ENCODE data around the gene FBXW12.

FBXW12 gene

GRCh38 chr3:48407542-48408099 is 35.6 kb downstream of the FBXW12 start:
- no peak for DNase-seq (ENCODE audit: low read depth, low spot score)

DNA sequence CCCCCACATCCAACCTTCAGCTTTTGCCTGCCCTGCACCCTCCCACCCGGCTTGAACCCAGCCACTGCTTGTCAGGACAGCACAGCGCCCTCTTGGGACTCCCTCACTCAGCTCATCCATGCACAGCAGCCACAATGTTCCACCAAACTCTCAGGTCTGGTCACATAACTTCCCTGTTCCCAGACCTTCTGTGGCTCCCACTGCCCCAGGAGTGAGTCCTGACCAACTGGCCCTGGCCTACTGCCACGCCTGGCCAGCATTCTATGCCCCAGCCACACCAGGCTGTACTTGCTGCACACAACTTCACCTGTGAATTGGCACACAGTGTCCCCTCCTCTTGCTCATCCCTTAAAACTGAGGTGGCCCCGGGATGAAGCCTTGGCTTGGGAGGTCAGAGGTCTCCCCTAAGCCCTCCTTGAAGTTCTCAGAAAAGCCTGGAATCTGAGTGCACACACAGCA is 36.8 kb downstream of the FBXW12 start:
- DNase-seq (ENCODE audit: low read depth, low spot score) = no peak

DNA sequence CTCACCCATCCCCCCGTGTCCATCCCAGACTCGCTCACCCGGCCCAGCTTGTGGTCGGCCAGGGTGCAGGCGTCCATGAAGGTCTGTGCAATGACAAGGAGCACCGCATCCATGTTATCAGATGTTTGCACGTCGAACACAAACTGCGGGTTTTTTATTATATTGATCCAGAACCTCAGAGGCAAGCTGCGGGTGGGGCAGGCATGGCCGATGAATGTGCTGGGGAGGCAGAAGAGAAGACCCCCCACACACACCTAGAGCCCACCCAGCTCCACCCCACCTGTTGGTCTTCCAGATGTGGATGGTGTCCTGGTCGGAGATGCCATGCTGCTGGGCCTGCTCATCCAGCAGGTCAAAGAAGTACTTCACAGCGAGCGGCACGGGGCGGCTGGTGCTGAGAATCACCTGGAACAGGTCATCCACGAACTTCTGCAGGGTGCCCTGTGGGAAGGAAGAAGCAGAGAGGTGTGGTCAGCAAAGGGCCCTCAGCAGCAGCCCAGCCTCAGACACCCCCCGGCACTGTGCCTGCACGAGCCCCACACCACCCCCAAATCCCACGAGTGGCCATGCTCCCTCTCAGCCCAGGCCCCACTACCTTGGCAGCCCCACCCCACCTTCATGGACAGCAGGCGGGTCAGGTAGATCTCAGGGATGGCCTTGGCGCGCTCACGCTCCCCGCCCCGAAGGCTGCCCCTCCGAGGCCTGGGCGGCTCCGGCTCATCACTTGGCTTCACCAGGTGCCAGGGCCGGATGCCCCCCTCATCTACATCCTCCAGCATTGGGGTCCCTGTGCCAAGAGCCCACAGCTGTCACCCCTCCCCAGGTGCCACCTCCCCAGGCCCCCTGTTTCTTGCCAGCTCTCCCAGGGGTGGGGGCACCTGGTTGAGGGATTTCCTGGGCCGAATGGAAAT is 37.5 kb downstream of the FBXW12 start:
- no peak for DNase-seq (ENCODE audit: low read depth, low spot score)

DNA sequence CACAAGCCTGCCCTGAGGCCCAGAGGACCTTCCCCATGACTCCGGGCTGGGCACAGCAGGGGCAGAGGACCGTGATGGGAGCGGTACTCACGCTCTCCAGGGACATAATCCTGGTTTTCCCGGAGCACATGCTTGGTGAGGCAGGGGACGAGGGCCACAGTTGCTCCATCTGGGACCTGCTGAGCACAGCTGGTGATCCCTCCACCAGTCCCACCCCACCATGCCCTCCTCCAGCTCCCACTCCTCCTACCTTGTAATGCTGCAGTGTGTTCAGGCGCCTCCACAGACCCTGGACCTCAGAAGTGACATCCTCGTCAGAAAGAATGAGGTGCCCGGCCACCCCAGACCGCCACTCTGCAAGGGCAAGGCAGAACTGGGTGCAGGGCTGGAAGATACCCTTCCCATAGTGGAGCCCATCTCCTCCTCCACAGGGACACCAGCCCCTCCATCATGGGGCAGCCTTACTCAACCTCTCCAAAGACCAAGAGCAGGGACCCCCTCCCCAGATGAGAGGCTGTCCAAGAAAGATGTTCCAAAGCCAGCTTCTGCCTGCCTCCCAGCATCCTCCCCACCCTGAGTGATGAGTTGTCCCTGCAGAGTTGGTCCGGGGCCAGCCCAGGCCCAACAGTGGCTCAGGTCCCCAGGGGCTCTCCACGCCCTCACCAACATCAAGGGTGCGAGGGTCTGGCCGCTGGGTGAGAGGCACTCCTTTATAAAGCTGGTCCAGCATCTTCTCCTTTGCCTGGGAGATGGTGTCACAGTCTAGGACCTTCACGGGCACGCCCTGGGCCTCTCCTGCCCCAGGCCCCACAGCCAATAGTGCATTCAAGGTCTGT is 38.4 kb downstream of the FBXW12 start:
- DNase-seq (ENCODE audit: low read depth, low spot score) = no peak

DNA sequence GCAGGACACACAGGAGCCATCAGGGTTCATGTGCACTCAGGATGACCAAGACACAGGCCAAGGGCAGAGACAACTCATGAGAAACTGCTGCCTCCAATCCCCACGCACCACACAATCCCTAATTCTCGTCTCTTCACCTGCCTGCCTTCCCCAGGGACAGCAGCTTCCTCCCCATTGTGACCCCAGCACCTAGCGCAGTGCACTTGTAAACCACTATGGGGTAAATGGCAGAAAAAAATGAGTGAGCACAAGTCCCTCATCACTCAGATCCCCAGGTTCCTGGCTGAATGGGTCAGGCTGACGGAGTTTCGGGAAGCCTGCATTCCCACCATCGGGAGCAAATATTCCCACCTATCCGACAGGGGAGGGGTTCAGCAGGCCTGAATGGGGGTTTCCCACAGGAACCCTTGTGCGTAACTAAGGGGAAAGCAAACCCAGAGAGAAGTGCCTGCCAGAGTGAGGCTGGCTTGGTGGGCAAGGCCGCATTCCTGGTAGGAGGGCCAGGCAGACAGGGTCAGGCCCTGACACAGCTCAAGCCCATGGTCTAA is 39.1 kb downstream of the FBXW12 start:
- no peak for DNase-seq (ENCODE audit: low read depth, low spot score)

GRCh38 chr3:48411606-48412374 is 39.8 kb downstream of the FBXW12 start:
- no peak for DNase-seq (ENCODE audit: low read depth, low spot score)

GRCh38 chr3:48412375-48413001 is 40.5 kb downstream of the FBXW12 start:
- DNase-seq (ENCODE audit: low read depth, low spot score) = no peak

- no peak for DNase-seq (ENCODE audit: low read depth, low spot score)
Measured at GRCh38 chr3:48413086-48413485, 41.1 kb downstream of the FBXW12 start.

DNA sequence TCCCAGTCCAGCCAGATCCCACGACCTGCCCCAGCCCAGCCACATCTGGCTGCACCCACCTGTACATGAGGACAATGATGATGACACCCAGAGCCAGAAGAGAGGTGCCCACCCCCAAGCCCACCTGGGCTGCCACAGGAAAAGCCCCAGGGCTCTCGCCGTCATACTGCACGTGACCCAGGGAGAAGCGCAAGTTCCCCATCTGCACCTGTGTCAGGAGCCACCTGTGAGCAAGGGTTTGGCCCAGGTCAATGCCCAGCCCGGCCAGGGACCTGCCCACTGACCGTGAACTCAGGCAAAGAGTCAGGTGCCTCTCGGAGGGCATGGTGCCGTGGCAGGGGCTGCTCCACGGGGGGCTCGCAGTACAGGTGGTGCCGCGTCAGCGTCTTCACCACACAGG is 41.6 kb downstream of the FBXW12 start:
- DNase-seq (ENCODE audit: low read depth, low spot score) = no peak

DNA sequence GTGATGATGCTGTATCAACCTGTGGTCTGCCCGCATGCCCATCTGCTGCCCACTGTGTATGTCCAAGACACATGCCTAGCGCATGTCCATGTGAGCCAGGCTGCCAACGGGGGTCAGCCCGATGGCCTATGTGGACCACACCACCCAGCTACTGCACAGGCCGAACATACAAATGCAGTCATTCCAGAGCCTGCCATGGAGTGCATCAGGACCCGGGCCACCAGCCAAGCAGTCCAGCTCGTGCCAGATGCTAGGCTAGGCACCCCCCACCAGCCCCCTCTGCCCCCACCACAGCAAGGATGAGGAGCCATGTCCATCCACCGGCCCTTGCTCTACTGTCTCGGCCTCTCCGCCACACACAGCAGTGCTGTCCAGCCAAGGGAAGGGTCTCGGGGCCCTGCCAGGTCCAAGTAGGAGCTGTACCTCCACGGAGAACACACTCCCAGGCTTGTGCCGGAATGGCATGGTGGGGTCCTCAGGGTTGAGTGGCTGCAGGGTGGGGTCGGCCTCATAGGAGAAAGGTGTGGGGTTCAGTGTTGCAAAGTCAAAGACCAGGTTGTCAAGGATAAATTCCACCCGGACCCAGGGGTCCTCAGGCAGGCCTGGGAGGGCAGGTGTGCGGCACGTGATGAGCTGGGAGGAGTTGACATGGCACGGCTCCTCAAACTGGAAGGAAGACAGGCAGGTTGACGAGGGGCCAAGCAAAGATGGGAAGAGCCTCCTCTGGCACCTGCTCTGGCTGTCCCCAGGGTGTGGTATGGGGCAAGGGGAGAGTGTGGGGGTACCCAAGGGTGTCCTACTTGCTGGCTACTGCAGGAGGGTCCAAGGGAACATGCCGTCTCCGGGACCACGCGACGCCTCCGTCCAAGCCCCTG is 42.6 kb downstream of the FBXW12 start:
- DNase-seq (ENCODE audit: low read depth, low spot score) = no peak

DNA sequence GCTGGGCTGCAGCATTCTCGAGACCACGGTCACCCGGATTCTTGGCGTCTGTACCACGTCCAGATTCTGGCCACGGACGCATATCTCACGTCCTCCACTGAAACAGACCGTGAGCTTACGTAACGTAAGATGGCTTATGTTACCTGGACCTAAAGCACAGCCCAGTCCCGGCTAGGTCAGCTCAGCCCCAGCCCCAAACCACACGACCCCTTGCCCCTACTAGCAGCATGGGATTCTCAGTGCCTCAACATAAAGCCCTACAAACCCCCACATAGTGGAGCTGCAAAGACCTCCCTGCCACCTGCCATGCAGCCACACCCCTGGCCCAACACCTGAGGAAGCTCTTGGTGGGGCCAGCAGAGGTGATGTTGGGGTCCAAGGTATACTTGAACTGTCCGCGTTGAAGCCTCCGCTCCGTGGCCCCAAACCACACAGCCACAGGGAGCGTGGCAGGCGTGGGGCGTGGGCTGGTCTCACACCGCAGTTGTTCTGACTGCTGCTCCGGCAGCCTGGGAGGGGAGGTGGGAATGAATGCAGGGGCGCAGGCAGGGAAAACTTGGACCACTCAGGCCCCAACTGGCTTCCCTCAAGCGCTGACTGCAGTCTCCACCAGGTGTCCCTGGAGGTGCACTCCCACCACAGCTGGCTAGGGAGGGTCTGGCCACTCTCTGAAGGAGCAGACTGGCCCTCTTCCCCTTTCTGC is 43.4 kb downstream of the FBXW12 start:
- no peak for DNase-seq (ENCODE audit: low read depth, low spot score)

DNA sequence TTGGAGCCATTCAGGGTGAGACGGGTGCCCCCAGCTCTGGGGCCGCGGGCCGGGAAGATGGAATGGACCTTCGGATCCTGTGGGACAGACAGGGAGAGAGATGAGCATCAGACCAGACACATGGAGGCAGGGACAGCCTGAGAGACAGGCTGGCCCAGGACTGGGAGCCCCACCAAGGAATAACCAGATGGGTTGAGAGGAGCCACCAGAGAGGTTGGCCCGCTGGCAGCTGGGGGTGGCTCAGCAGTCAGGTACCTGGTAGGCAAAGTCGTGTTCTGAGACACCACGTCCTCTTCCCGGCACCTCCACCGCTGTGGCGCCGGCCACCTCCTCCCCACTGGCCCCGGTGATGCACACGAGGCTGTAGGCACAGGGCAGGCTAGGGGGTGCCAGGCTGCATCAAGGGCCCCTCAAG is 44.1 kb downstream of the FBXW12 start:
- no peak for DNase-seq (ENCODE audit: low read depth, low spot score)

DNA sequence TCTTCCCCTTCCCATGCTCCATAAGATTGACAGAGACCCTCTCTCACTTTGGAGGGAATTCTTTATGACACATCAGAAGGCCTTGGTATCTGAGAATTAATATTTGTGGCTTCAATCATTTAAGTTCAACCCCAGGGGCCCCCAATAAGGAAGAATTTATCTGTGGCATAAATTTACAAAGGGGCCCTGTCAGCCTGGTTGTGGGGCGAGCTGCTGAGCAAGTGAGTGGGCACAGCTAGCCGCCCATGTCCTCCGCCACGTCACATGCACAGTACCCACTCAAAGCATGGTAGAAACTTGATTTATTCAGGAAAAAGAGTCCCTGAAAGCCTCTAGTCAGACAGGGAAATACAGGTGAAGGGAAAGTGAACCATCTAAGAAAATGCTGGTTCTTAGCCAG is 44.5 kb downstream of the FBXW12 start:
- no peak for DNase-seq (ENCODE audit: low read depth, low spot score)

DNA sequence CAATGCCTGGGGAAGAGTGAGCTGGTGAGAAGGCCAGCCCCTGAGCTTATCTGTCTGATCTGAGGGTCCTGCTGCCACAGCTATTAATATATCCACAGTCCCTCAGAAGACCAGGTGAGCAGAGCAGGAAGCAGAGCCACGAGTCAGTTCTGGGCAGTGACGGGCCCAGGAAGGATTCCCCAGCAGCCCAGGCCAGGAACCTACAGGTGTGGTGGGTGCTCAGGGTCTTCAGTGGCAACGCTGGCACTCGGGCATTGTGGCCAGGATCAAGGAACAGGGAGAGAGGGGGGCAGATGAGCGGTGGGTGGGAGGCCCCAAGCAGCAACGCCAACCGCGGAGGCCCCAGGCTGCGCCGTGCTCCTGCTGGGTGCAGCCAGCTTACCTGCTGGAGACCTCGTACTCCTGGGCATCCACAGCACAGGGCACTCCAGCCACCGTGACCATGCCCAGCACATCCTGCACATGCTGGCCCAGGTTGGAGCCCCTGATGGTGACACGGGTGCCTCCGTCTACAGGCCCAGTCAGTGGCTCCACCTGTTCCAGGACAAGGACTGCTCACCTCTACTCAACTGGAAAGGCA is 45.6 kb downstream of the FBXW12 start:
- no peak for DNase-seq (ENCODE audit: low read depth, low spot score)

DNA sequence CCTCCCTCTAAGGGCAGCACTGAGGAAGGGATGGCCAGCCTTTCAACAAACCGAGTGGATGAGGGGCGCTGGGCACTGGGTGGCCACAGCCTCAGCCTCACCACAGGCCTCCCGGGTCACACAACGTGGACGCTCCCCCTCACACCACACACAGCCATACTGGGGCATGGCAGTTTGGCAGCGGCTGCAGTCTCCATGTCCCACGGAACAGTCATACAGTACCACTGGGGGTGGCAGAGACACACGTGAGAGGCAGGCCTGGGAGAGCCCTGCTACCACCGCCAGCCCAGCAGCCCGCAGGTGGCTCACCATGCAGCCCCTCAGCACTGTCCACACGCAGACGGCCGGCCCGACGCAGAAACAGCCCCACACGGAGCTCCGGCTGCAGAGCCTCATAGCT is 46.1 kb downstream of the FBXW12 start:
- no peak for DNase-seq (ENCODE audit: low read depth, low spot score)

- no peak for DNase-seq (ENCODE audit: low read depth, low spot score)
Measured at GRCh38 chr3:48418651-48419050, 46.6 kb downstream of the FBXW12 start.

GRCh38 chr3:48419149-48419548 is 47.1 kb downstream of the FBXW12 start:
- DNase-seq (ENCODE audit: low read depth, low spot score) = no peak

- DNase-seq (ENCODE audit: low read depth, low spot score) = no peak
Measured at GRCh38 chr3:48419597-48419996, 47.6 kb downstream of the FBXW12 start.

- DNase-seq (ENCODE audit: low read depth, low spot score) = no peak
Measured at GRCh38 chr3:48420561-48420960, 48.5 kb downstream of the FBXW12 start.

All from activated CD4-positive, CD25-positive, alpha-beta regulatory T cell treated with anti-CD3 and anti-CD28 coated beads, Interleukin-2, amount 50 U/mL, for 16 hours (primary cell).